Right atrium auricular region (tissue), 2 donors: ENCODE data around the gene ZNF341. TPM values are rescaled to one million over a fixed set of nuclear protein-coding genes. Genes with fewer than 3 reads are reported as not detected.

Source experiments
- DNase-seq: peaks from one replicate; pipeline ENCODE4 v3.0.0-alpha.2; 2019; ENCODE audit warnings: low spot score
- H3K27ac ChIP-seq, 2 donors: fragments of 200-600 bp; sonication (generic); 1 replicate in 1 of 2; 2 replicates in 1 of 2; pipeline ENCODE4 v1.5.1; 2016 to 2019
- H3K27me3 ChIP-seq, 2 donors: fragments of 200-600 bp; sonication (generic); one replicate each; pipeline versions ENCODE4 v1.5.1 to v1.6.0; 2017 to 2019
- H3K36me3 ChIP-seq: fragments of 200-600 bp; sonication (generic); one replicate; pipeline ENCODE4 v1.5.1; 2016
- H3K4me1 ChIP-seq, 2 donors: fragments of 200-600 bp; sonication (generic); one replicate each; pipeline versions ENCODE4 v1.5.1 to v1.6.0; 2017 to 2019
- H3K4me3 ChIP-seq, 2 donors: fragments of 200-600 bp; sonication (generic); 1 replicate in 1 of 2; 2 replicates in 1 of 2; pipeline ENCODE4 v1.5.1; 2017 to 2019; ENCODE audit warnings: mild to moderate bottlenecking in 1 of 2, moderate library complexity in 1 of 2
- H3K9me3 ChIP-seq, 2 donors: fragments of 200-600 bp; sonication (generic); one replicate each; pipeline ENCODE4 v1.5.1; 2019
- total RNA-seq, 2 donors: library from RNA; depleted of rRNA; stranded (reverse); fragments of >200 nt; gene quantifications; one replicate each; pipeline ENCODE4 v1.1.0, GENCODE V29; 2016
- TF ChIP-seq, protein P1 (sequence below), 2 donors: fragments of 200-600 bp; sonication (generic); IDR thresholded peaks; one replicate each; pipeline ENCODE4 v1.5.1; 2019; ENCODE audit warnings: antibody characterized with exemption in 2 of 2

ZNF341 gene
- total RNA-seq, 2 donors from 2014 or later: 1.0 to 1.8 TPM

DNA sequence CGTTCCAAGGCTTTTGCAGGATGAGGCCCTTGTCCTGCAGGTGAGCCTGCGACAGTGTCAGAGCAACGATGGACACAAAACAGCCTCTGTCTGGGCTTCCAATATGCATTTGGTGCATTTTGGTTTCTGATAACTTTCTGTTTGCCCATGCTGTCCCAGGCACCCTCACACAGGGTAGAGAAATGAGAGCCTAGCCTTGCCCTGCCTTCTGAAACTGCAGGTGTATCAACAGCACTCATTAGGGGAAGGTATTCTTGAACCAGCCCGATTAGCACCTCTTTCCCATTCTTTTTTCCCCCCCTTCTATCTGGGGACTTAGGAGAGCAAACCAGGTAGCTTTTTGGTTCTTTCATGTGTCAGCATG is 109.6 kb downstream of the ZNF341 start:
- DNase-seq: no peak
- Histone ChIP-seq H3K4me1 (peaks cover 0 to 90% of the 10 kb centered on the region in 2 donors), H3K27me3 (no peaks in the 10 kb centered on the region), H3K36me3 (no peaks in the 10 kb centered on the region), H3K27ac (no peak overlapping the region), H3K9me3 (no peaks in the 10 kb centered on the region), H3K4me3 (no peak overlapping the region)
- TF ChIP-seq, protein P1, sequence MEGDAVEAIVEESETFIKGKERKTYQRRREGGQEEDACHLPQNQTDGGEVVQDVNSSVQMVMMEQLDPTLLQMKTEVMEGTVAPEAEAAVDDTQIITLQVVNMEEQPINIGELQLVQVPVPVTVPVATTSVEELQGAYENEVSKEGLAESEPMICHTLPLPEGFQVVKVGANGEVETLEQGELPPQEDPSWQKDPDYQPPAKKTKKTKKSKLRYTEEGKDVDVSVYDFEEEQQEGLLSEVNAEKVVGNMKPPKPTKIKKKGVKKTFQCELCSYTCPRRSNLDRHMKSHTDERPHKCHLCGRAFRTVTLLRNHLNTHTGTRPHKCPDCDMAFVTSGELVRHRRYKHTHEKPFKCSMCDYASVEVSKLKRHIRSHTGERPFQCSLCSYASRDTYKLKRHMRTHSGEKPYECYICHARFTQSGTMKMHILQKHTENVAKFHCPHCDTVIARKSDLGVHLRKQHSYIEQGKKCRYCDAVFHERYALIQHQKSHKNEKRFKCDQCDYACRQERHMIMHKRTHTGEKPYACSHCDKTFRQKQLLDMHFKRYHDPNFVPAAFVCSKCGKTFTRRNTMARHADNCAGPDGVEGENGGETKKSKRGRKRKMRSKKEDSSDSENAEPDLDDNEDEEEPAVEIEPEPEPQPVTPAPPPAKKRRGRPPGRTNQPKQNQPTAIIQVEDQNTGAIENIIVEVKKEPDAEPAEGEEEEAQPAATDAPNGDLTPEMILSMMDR (IDR thresholded peaks at IDR 0.05): no peak

Other genes starting within 250 kb of the ZNF341 start
- 10 to 100 TPM in 1 of 2 donors, 1 to 10 TPM in 1; 9.8 to 10.4 TPM for gene CBFA2T2, start 241.9 kb upstream of the ZNF341 start, total RNA-seq
- gene C20orf144, start 69.7 kb upstream of the ZNF341 start, total RNA-seq: not detected
- under 1 TPM; 0.33 to 0.79 TPM for gene ACTL10, start 65.1 kb upstream of the ZNF341 start, total RNA-seq
- 10 to 100 TPM; 81.7 to 88.4 TPM for gene NECAB3, start 57.6 kb upstream of the ZNF341 start, total RNA-seq
- under 1 TPM; 0.31 to 0.33 TPM for gene E2F1, start 45.6 kb upstream of the ZNF341 start, total RNA-seq
- gene PXMP4, start 11.7 kb upstream of the ZNF341 start, total RNA-seq: 1 to 10 TPM; 4.5 to 9.8 TPM
- gene CHMP4B, start 79.4 kb downstream of the ZNF341 start, total RNA-seq: 10 to 100 TPM; 57.0 to 79.5 TPM